HEK293 (cell line): Measurements from ENCODE around the gene COL9A2.
A peak's percentile ranks its signal among the peaks of the same experiment; 100 is the strongest.

Source experiments
- CTCF ChIA-PET: fragments of 350-600 bp; formaldehyde crosslinking; extraction: SDS; loops from one replicate; lab custom pipeline; 2021; ENCODE audit warnings: antibody characterized with exemption; lab: Yijun Ruan, JAX
- POLR2A ChIA-PET: fragments of 300-600 bp; formaldehyde crosslinking; extraction: SDS; loops from one replicate; lab custom pipeline; 2020; ENCODE audit warnings: antibody characterized with exemption, inconsistent platforms; lab: Yijun Ruan, JAX
- H3K27ac ChIP-seq: fragments of 200-500 bp; sonication (Bioruptor generic); 2 replicates; pipeline ENCODE4 v1.5.1; 2014; ENCODE audit warnings: low read depth, low read length, control low read depth, inconsistent platforms; ENCODE audit errors: extremely low read depth
- H3K36me3 ChIP-seq, 2 experiments: fragments of 200-500 bp in 1 of 2; sonication (Bioruptor generic) in 1 of 2; 1 replicate in 1 of 2; 2 replicates in 1 of 2; pipeline ENCODE4 v1.5.1; 2014 to 2017; ENCODE audit warnings: inconsistent platforms in 2 of 2, low read length in 2 of 2; ENCODE audit not compliant: control insufficient read depth in 2 of 2, insufficient read depth in 1 of 2
- H3K4me1 ChIP-seq: fragments of 200-500 bp; sonication (Bioruptor generic); 2 replicates; pipeline ENCODE4 v1.5.1; 2014; ENCODE audit warnings: mild to moderate bottlenecking, low read length, inconsistent platforms; ENCODE audit not compliant: control insufficient read depth, insufficient read depth
- H3K4me3 ChIP-seq: 2 replicates; pipeline ENCODE4 v1.5.1; 2011; ENCODE audit warnings: low read depth, mild to moderate bottlenecking, control low read depth, low read length, moderate library complexity
- H3K9me3 ChIP-seq: fragments of 200-500 bp; sonication (Bioruptor generic); 2 replicates; pipeline ENCODE4 v1.5.1; 2014; ENCODE audit warnings: low read depth, low read length, inconsistent platforms; ENCODE audit not compliant: control insufficient read depth, insufficient read depth
- AEBP2 ChIP-seq: fragments of 450-650 bp; formaldehyde crosslinking; IDR thresholded peaks from 2 replicates; pipeline ENCODE4 v1.5.1; 2016; ENCODE audit warnings: missing biosample characterization, missing genetic modification characterization, borderline replicate concordance
- GLIS1 ChIP-seq: fragments of 450-650 bp; formaldehyde crosslinking; IDR thresholded peaks from 2 replicates; pipeline ENCODE4 v1.5.1; 2016; ENCODE audit warnings: missing biosample characterization, missing genetic modification characterization
- KLF10 ChIP-seq: fragments of 450-650 bp; IDR thresholded peaks from 2 replicates; pipeline ENCODE4 v1.5.1; 2018; ENCODE audit warnings: missing biosample characterization, mild to moderate bottlenecking, missing genetic modification characterization
- KLF8 ChIP-seq: fragments of 450-650 bp; formaldehyde crosslinking; IDR thresholded peaks from 2 replicates; pipeline ENCODE4 v1.5.1; 2016; ENCODE audit warnings: missing biosample characterization, missing genetic modification characterization
- RBAK ChIP-seq: fragments of 450-650 bp; formaldehyde crosslinking; IDR thresholded peaks from 2 replicates; pipeline ENCODE4 v1.5.1; 2016; ENCODE audit warnings: missing biosample characterization, missing genetic modification characterization
- SCRT1 ChIP-seq: fragments of 450-650 bp; formaldehyde crosslinking; IDR thresholded peaks from 2 replicates; pipeline ENCODE4 v1.5.1; 2016; ENCODE audit warnings: missing biosample characterization, missing genetic modification characterization, borderline replicate concordance
- SCRT2 ChIP-seq: fragments of 450-650 bp; formaldehyde crosslinking; IDR thresholded peaks from 2 replicates; pipeline ENCODE4 v1.5.1; 2016; ENCODE audit warnings: missing biosample characterization, missing genetic modification characterization
- SETDB1 ChIP-seq: IDR thresholded peaks from one replicate; pipeline ENCODE4 v1.6.1; 2017; ENCODE audit warnings: mild to moderate bottlenecking, low read length, moderate library complexity, mixed read lengths; ENCODE audit not compliant: insufficient read length
- ZBTB17 ChIP-seq: fragments of 450-650 bp; formaldehyde crosslinking; IDR thresholded peaks from 2 replicates; pipeline ENCODE4 v1.5.1; 2016; ENCODE audit warnings: missing biosample characterization, missing genetic modification characterization
- ZNF174 ChIP-seq: fragments of 450-650 bp; formaldehyde crosslinking; IDR thresholded peaks from 2 replicates; pipeline ENCODE4 v1.5.0; 2017; ENCODE audit warnings: missing biosample characterization, mild to moderate bottlenecking, missing genetic modification characterization
- ZNF248 ChIP-seq: fragments of 450-650 bp; formaldehyde crosslinking; IDR thresholded peaks from 2 replicates; pipeline ENCODE4 v1.5.1; 2017; ENCODE audit warnings: missing biosample characterization, missing genetic modification characterization
- ZNF280D ChIP-seq: fragments of 450-650 bp; formaldehyde crosslinking; IDR thresholded peaks from 2 replicates; pipeline ENCODE4 v1.5.1; 2016; ENCODE audit warnings: missing biosample characterization, missing genetic modification characterization
- ZNF292 ChIP-seq: fragments of 450-650 bp; formaldehyde crosslinking; IDR thresholded peaks from 2 replicates; pipeline ENCODE4 v1.5.1; 2016; ENCODE audit warnings: low read depth, missing biosample characterization, missing genetic modification characterization, borderline replicate concordance
- ZNF473 ChIP-seq: fragments of 450-650 bp; formaldehyde crosslinking; IDR thresholded peaks from 2 replicates; pipeline ENCODE4 v1.5.1; 2017; ENCODE audit warnings: missing biosample characterization, missing genetic modification characterization
- ZNF571 ChIP-seq: fragments of 450-650 bp; formaldehyde crosslinking; IDR thresholded peaks from 2 replicates; pipeline ENCODE4 v1.5.0; 2017; ENCODE audit warnings: missing biosample characterization, missing genetic modification characterization
- ZNF580 ChIP-seq: fragments of 450-650 bp; formaldehyde crosslinking; IDR thresholded peaks from 2 replicates; pipeline ENCODE4 v1.5.1; 2016; ENCODE audit warnings: missing biosample characterization, missing genetic modification characterization
- ZNF585B ChIP-seq: fragments of 450-650 bp; formaldehyde crosslinking; IDR thresholded peaks from 2 replicates; pipeline ENCODE4 v1.5.1; 2016; ENCODE audit warnings: missing biosample characterization, missing genetic modification characterization
- ZNF621 ChIP-seq: fragments of 450-650 bp; formaldehyde crosslinking; IDR thresholded peaks from 2 replicates; pipeline ENCODE4 v1.5.1; 2017; ENCODE audit warnings: missing biosample characterization, missing genetic modification characterization
- ZNF639 ChIP-seq: fragments of 450-650 bp; formaldehyde crosslinking; IDR thresholded peaks from 2 replicates; pipeline ENCODE4 v1.5.1; 2016; ENCODE audit warnings: missing biosample characterization, missing genetic modification characterization
- ZNF768 ChIP-seq: fragments of 450-650 bp; formaldehyde crosslinking; IDR thresholded peaks from 2 replicates; pipeline ENCODE4 v1.5.1; 2018; ENCODE audit warnings: missing biosample characterization, mild to moderate bottlenecking, missing genetic modification characterization

Gene COL9A2

GRCh38 chr1:40361637-40362036 lies 44.6 kb upstream of the COL9A2 start:
- Histone ChIP-seq H3K27ac (no peak overlapping the region), H3K9me3 (no peaks in the 10 kb centered on the region), H3K4me1 (no peaks in the 10 kb centered on the region), H3K36me3 (no peaks in the 10 kb centered on the region), H3K4me3 (no peak overlapping the region)
- TF ChIP-seq SCRT2 = peak; percentile 87
- no peak for TF ChIP-seq ZBTB17
- TF ChIP-seq KLF10 (tag by site-specific recombination) = no peak
- peak; percentile 64; the same call in 1 of the 2 replicates for TF ChIP-seq SCRT1
- TF ChIP-seq ZNF292 (tag by site-specific recombination) = no peak
- ChIA-PET POLR2A (no interaction called here), CTCF (no interaction called here)

GRCh38 chr1:40361201-40361600 lies 44.1 kb upstream of the COL9A2 start:
- no peaks in the 10 kb centered on the region for H3K4me1 ChIP-seq
- TF ChIP-seq ZNF585B (no peak), ZNF174 (tag by site-specific recombination) (no peak), ZNF248 (tag by site-specific recombination) (no peak), ZNF571 (tag by site-specific recombination) (no peak), RBAK (tag by site-specific recombination) (no peak), ZNF768 (tag by site-specific recombination) (no peak), AEBP2 (no peak)
- H3K36me3 ChIP-seq = no peaks in the 10 kb centered on the region
- no peak overlapping the region for H3K4me3 ChIP-seq
- H3K9me3 ChIP-seq = no peaks in the 10 kb centered on the region
- no peak overlapping the region for H3K27ac ChIP-seq
- CTCF ChIA-PET = no interaction called here
- POLR2A ChIA-PET = no interaction called here

GRCh38 chr1:40360631-40361030 lies 43.5 kb upstream of the COL9A2 start:
- Histone ChIP-seq H3K4me3 (no peak overlapping the region), H3K36me3 (no peaks in the 10 kb centered on the region)
- CTCF ChIA-PET = no interaction called here
- no peak for TF ChIP-seq GLIS1 (tag by site-specific recombination)
- TF ChIP-seq, all 188 proteins: peak for 0
- H3K4me1 ChIP-seq = no peaks in the 10 kb centered on the region
- POLR2A ChIA-PET = no interaction called here
- no peak overlapping the region for H3K27ac ChIP-seq
- H3K9me3 ChIP-seq = no peaks in the 10 kb centered on the region

GRCh38 chr1:40357625-40358024 lies 40.5 kb upstream of the COL9A2 start:
- POLR2A ChIA-PET = no interaction called here
- no peak overlapping the region for H3K4me3 ChIP-seq
- TF ChIP-seq KLF8 (tag by site-specific recombination) (peak; percentile 45; the same call in 1 of the 2 replicates), ZNF621 (no peak), SETDB1 (peak; percentile 79), ZNF280D (tag by site-specific recombination) (peak; percentile 99), ZNF580 (tag by site-specific recombination) (peak; percentile 69; the same call in 1 of the 2 replicates), ZNF639 (tag by site-specific recombination) (0 out of 2 replicates have a peak, but pooled peaks have one; percentile 38), ZNF473 (tag by site-specific recombination) (no peak)
- TF ChIP-seq, all 188 proteins: peak for 5
- no peaks in the 10 kb centered on the region for H3K4me1 ChIP-seq
- no peak overlapping the region for H3K27ac ChIP-seq
- no peaks in the 10 kb centered on the region for H3K9me3 ChIP-seq
- H3K36me3 ChIP-seq = no peaks in the 10 kb centered on the region
- CTCF ChIA-PET = interaction anchor here (0.7 to 1.2 kb wide), 4 partner anchors 14 to 176 kb away, joined by 3 to 4 read pairs (median 4); no protein-coding TSS in a partner anchor
